K562 (cell line): ENCODE results near the gene HDAC10. TPM values are rescaled to one million over a fixed set of nuclear protein-coding genes. Genes with fewer than 3 reads are reported as not detected.

Source experiments
- CBFA2T2 ChIP-seq: fragments of 450-650 bp; conservative IDR thresholded peaks from 2 replicates; pipeline ENCODE4 v1.6.1; 2017; ENCODE audit warnings: mild to moderate bottlenecking
- CEBPZ ChIP-seq: fragments of 150-350 bp; IDR thresholded peaks from 2 replicates; pipeline ENCODE4 v1.6.1; 2014; ENCODE audit warnings: low read depth, mild to moderate bottlenecking, low read length, borderline replicate concordance
- CREB3 ChIP-seq: fragments of 450-650 bp; conservative IDR thresholded peaks from 2 replicates; pipeline ENCODE4 v1.6.1; 2016; ENCODE audit warnings: missing genetic modification characterization, low read depth, mild to moderate bottlenecking, missing compliant biosample characterization, moderate library complexity
- CREB3L1 ChIP-seq: fragments of 450-650 bp; IDR thresholded peaks from 2 replicates; pipeline ENCODE4 v1.6.1; 2014; ENCODE audit warnings: low read depth, mild to moderate bottlenecking, moderate library complexity, borderline replicate concordance
- LEF1 ChIP-seq: fragments of 450-650 bp; IDR thresholded peaks from 2 replicates; pipeline ENCODE4 v1.6.1; 2016; ENCODE audit warnings: mild to moderate bottlenecking
- MYNN ChIP-seq, 2 experiments: sonication (generic); formaldehyde crosslinking in 1 of 2; IDR thresholded peaks; 2 replicates each; pipeline versions ENCODE4 v1.5.0 to v1.6.1; 2016 to 2020; ENCODE audit warnings: antibody characterized with exemption in 1 of 2, missing genetic modification reagents in 1 of 2
- NKRF ChIP-seq: fragments of 450-650 bp; IDR thresholded peaks from 2 replicates; pipeline ENCODE4 v1.6.1; 2016; ENCODE audit warnings: borderline replicate concordance
- PML ChIP-seq: IDR thresholded peaks from 2 replicates; pipeline ENCODE4 v1.6.1; 2012; ENCODE audit warnings: low read length, inconsistent platforms
- TCF7L2 ChIP-seq: fragments of 150-350 bp; IDR thresholded peaks from 2 replicates; pipeline ENCODE4 v1.6.1; 2016; ENCODE audit warnings: low read depth, mild to moderate bottlenecking, low read length, moderate library complexity
- TRIM24 ChIP-seq, 2 experiments: fragments of 450-650 bp; IDR thresholded peaks; 2 replicates each; pipeline ENCODE4 v1.6.1; 2016
- ZBTB7A ChIP-seq: IDR thresholded peaks from 2 replicates; pipeline ENCODE4 v1.6.1; 2011; ENCODE audit warnings: low read depth, mild to moderate bottlenecking, low read length, moderate library complexity, borderline replicate concordance; ENCODE audit not compliant: control insufficient read depth
- ZNF134 ChIP-seq: fragments of 250-450 bp; sonication (Bioruptor Pico); conservative IDR thresholded peaks from 2 replicates; pipeline ENCODE4 v1.4.0; 2020
- ZNF23 ChIP-seq: fragments of 250-450 bp; sonication (Bioruptor Pico); IDR thresholded peaks from 2 replicates; pipeline ENCODE4 v1.4.0; 2020; ENCODE audit warnings: mild to moderate bottlenecking
- ZNF431 ChIP-seq: sonication (generic); formaldehyde crosslinking; IDR thresholded peaks from 2 replicates; pipeline ENCODE4 v1.8.0; 2022; ENCODE audit warnings: mild to moderate bottlenecking, missing genetic modification reagents
- ZNF764 ChIP-seq: fragments of 250-450 bp; sonication (Bioruptor Pico); IDR thresholded peaks from 2 replicates; pipeline ENCODE4 v1.4.0; 2020; ENCODE audit warnings: low read depth, mild to moderate bottlenecking, moderate library complexity
- ZNF785 ChIP-seq: fragments of 250-450 bp; sonication (Bioruptor Pico); IDR thresholded peaks from 2 replicates; pipeline ENCODE4 v1.4.0; 2020; ENCODE audit warnings: mild to moderate bottlenecking
- polyA plus RNA-seq, 8 experiments: library from polyadenylated mRNA; depleted of rRNA in 4 of 8; stranded (reverse) in 5 of 8; unstranded in 3 of 8; fragments of >200 nt; fragmentation: Nextera tagmentation in 2 of 8; fragmentation: Illumina TruSeq in 1 of 8; extraction: Ambion mirVana in 2 of 8; extraction: Trizol in 1 of 8; gene quantifications; 2 replicates each; pipeline versions ENCODE4 v1.2.1 to v1.2.3, GENCODE V29; 2011 to 2014; ENCODE audit warnings: inconsistent platforms in 1 of 8, missing spikeins in 1 of 8
- total RNA-seq, 7 experiments: library from RNA; depleted of rRNA in 6 of 7; stranded (reverse); fragments of >200 nt in 6 of 7; fragmentation: Illumina TruSeq in 2 of 7; extraction: Trizol in 2 of 7; gene quantifications; 2 replicates each; pipeline versions ENCODE4 v1.2.1 to v1.2.3, GENCODE V29; 2011 to 2021; ENCODE audit warnings: low replicate concordance in 1 of 7

HDAC10 gene
- total and polyA plus RNA-seq, 9 of the 15 experiments (the other 6 are each of a cell fraction or from before 2014, with no cell fraction given) = 0.10 to 44.2 (median 6.5) TPM

- TF ChIP-seq ZNF23 (CRISPR knock-in tag) (no peak), ZNF764 (CRISPR knock-in tag) (no peak), ZNF134 (CRISPR knock-in tag) (no peak), CEBPZ (no peak), TCF7L2 (no peak), ZNF431 (CRISPR knock-in tag) (no peak), TRIM24 (IDR thresholded peaks at IDR 0.05) (no peak), NKRF (peak; percentile 74; the same call in 1 of the 2 replicates), CREB3 (tag) (no peak), PML (0 out of 2 replicates have a peak, but pooled peaks have one; percentile 14), ZNF785 (CRISPR knock-in tag) (no peak), LEF1 (no peak), CBFA2T2 (no peak), MYNN (IDR thresholded peaks at IDR 0.05) (no peak), MYNN (CRISPR knock-in tag; IDR thresholded peaks at IDR 0.05) (no peak), CREB3L1 (0 out of 2 replicates have a peak, but pooled peaks have one; percentile 29), ZBTB7A (peak; percentile 26; the same call in 1 of the 2 replicates)
These were observed at the start of gene HDAC10 (continued) for GRCh38 chr22:50250555-50251476.
